Measurements from ENCODE around the gene XCR1. TPM values are rescaled to one million over a fixed set of nuclear protein-coding genes. Genes with fewer than 3 reads are reported as not detected.

The XCR1 gene
- total and polyA plus RNA-seq, 2 experiments from 2014 or later = not detected

- ATAC-seq = no peak
- Mint-ChIP-seq H3K27ac (no peak overlapping the region), H3K4me3 (no peak overlapping the region), H3K4me1 (peaks cover 6% of the 10 kb centered on the region), H3K36me3 (ENCODE audit: low read depth) (peaks cover 40% of the 10 kb centered on the region), H3K9me3 (no peaks in the 10 kb centered on the region; the same call in 2 of the 3 replicates), H3K27me3 (ENCODE audit: insufficient read depth, low read depth, poor library complexity) (peaks cover 4% of the 10 kb centered on the region)
- Histone ChIP-seq H3K36me3 (ENCODE audit: insufficient read depth) (peaks cover 44% of the 10 kb centered on the region), H3K4me2 (no peak overlapping the region), H2AFZ (no peak overlapping the region), H3K9me2 (ENCODE audit: insufficient read depth) (no peaks in the 10 kb centered on the region), H3F3A (replicated peaks; ENCODE audit: low read depth) (no peaks in the 10 kb centered on the region), H3K4me3 (no peak overlapping the region), H4K20me1 (replicated peaks; ENCODE audit: insufficient read depth) (peaks cover 10% of the 10 kb centered on the region), H3K27me3 (ENCODE audit: insufficient read depth) (no peaks in the 10 kb centered on the region), H3K79me2 (replicated peaks; ENCODE audit: insufficient read depth) (peaks cover 27% of the 10 kb centered on the region), H3K4me1 (ENCODE audit: insufficient read depth) (peaks cover 7% of the 10 kb centered on the region; the same call in 1 of the 2 replicates), H3K27ac (ENCODE audit: low read depth) (no peak overlapping the region)
- TF ChIP-seq CREB1 (CRISPR knock-in tag; IDR thresholded peaks at IDR 0.05; ENCODE audit: low read depth) = no peak
- TF ChIP-seq JUNB (IDR thresholded peaks at IDR 0.05; ENCODE audit: unreplicated experiment) = no peak
- no peak for TF ChIP-seq ZNF114 (CRISPR knock-in tag; IDR thresholded peaks at IDR 0.05)
- no peak for TF ChIP-seq POLR2AphosphoS5 (IDR thresholded peaks at IDR 0.05; ENCODE audit: low read depth)
- TF ChIP-seq ZNF331 (CRISPR knock-in tag; IDR thresholded peaks at IDR 0.05; ENCODE audit: low read depth) = no peak
- TF ChIP-seq EZH2phosphoT487 (IDR thresholded peaks at IDR 0.05; ENCODE audit: unreplicated experiment) = no peak
- no peak for DNase-seq (ENCODE audit: low spot score)
Observed at GRCh38 chr3:45983770-45984169, 43.5 kb downstream of the XCR1 start.

DNA sequence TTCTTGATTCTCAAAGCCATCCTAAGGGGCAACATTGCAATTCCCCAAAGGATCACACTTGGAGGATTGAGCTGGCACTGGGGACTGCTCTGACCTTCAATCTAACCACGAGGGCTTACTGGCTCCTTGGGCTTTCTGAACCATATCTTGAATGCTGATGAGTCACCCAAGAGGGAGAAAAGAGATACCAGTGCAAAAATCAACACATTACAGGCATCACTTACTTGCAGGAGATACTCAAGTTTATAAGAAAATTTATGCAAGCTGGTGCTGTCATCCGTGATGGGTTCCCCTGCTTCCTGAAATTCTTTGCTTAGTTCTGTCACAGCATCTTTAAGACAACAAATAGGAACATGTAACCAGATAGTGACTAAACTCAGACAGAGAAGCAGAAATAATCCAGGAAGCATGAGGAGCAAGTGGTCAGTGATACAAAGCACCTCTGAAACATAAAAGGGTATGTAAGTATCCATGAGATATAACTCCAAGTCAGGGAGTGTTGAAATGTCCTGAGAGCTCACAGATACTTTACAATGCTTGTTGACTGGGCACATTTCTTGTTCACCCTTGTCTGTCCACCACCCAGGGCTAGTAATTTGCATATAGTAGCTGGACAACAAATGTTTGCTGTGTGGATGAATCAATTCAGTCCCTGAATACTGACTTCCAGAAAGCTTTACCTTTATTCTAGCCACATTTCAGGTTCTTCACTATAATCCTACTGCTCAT is 45.8 kb downstream of the XCR1 start:
- Histone ChIP-seq H3K4me1 (ENCODE audit: insufficient read depth) (no peaks in the 10 kb centered on the region), H3K27me3 (ENCODE audit: insufficient read depth) (no peaks in the 10 kb centered on the region), H3K36me3 (ENCODE audit: insufficient read depth) (peaks cover 55% of the 10 kb centered on the region), H3K4me3 (no peak overlapping the region), H4K20me1 (replicated peaks; ENCODE audit: insufficient read depth) (peaks cover 9% of the 10 kb centered on the region), H3K27ac (ENCODE audit: low read depth) (no peak overlapping the region), H3K9me2 (ENCODE audit: insufficient read depth) (no peaks in the 10 kb centered on the region), H2AFZ (no peak overlapping the region), H3K4me2 (no peak overlapping the region), H3K79me2 (replicated peaks; ENCODE audit: insufficient read depth) (peaks cover 5% of the 10 kb centered on the region), H3F3A (replicated peaks; ENCODE audit: low read depth) (no peaks in the 10 kb centered on the region)
- Mint-ChIP-seq H3K4me3 (no peak overlapping the region), H3K27me3 (ENCODE audit: insufficient read depth, low read depth, poor library complexity) (peaks cover 4% of the 10 kb centered on the region), H3K9me3 (no peaks in the 10 kb centered on the region; the same call in 2 of the 3 replicates), H3K27ac (no peak overlapping the region), H3K4me1 (no peaks in the 10 kb centered on the region), H3K36me3 (ENCODE audit: low read depth) (peaks cover 47% of the 10 kb centered on the region)
- DNase-seq (ENCODE audit: low spot score) (no peak), ATAC-seq (no peak)
- TF ChIP-seq, protein P1, sequence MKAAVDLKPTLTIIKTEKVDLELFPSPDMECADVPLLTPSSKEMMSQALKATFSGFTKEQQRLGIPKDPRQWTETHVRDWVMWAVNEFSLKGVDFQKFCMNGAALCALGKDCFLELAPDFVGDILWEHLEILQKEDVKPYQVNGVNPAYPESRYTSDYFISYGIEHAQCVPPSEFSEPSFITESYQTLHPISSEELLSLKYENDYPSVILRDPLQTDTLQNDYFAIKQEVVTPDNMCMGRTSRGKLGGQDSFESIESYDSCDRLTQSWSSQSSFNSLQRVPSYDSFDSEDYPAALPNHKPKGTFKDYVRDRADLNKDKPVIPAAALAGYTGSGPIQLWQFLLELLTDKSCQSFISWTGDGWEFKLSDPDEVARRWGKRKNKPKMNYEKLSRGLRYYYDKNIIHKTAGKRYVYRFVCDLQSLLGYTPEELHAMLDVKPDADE (IDR thresholded peaks at IDR 0.05) = no peak
- TF ChIP-seq CTCF (conservative IDR thresholded peaks at IDR 0.05; ENCODE audit: low read depth in 2 of 2) = no peak
- TF ChIP-seq REST (IDR thresholded peaks at IDR 0.05; ENCODE audit: unreplicated experiment) = no peak
- TF ChIP-seq EZH2 (IDR thresholded peaks at IDR 0.05; ENCODE audit: low read depth, unreplicated experiment) = no peak
- TF ChIP-seq EZH2phosphoT487 (IDR thresholded peaks at IDR 0.05; ENCODE audit: unreplicated experiment) = no peak
- TF ChIP-seq NANOG (IDR thresholded peaks at IDR 0.05; ENCODE audit: borderline replicate concordance) = no peak
- no peak for TF ChIP-seq JUNB (IDR thresholded peaks at IDR 0.05; ENCODE audit: unreplicated experiment)
- TF ChIP-seq POLR2AphosphoS5 (IDR thresholded peaks at IDR 0.05; ENCODE audit: low read depth) = no peak
- no peak for TF ChIP-seq ZNF331 (CRISPR knock-in tag; IDR thresholded peaks at IDR 0.05; ENCODE audit: low read depth)
